ENCODE results near the gene OR52K1. TPM values are rescaled to one million over a fixed set of nuclear protein-coding genes. Genes with fewer than 3 reads are reported as not detected.

Gene OR52K1
- total RNA-seq = under 0.01 TPM in 1 of 2 replicates, not detected in the other

DNA sequence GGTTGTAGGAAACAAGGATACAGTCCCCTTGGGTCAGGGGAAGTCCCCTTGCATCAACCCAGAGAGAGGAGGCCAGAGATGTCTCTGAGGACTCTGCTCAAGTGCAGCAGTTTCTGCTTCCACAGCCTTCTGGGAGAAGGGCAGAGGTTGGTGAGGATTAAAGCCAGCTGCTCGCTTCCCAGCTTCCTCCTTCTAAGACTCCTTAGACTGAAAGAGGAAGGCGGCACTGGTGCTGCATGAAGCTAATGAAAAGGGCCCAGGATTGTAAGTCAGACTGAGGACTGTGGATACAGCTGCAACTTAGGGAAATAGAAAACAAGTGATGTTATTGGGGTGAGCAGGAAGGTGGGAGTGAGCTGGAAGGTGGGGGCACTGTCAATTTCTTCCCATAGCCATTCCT, at the start of gene OR52K1:
TSS of gene OR52K1 (plus strand) at position 202 of the 400 bp plus-strand sequence. CDS start 6,255 bp downstream, outside the sequence.

DNA sequence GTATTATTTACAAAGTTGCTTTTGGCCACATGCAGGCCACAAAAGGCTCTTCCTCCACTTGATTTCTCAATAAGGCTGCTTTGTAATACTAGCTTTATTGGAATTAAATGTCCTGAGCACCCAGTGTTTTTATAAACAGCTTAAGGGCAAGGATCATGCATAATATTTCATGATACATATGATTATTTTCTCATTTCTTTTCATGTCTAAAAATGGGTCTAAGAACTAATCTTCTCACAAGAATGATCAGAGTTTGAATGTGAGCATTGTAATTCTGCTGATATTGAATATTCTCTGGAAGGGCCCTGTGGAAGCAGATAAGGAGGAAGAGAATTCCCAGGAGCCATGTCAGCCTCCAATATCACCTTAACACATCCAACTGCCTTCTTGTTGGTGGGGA, 33.5 kb upstream of the OR52K1 start, which contains the start of gene OR52K2:
TSS of gene OR52K2 (plus strand) at position 301 of the 400 bp plus-strand sequence. CDS start at position 346, 45 bp downstream.

Other genes starting within 250 kb of the OR52K1 start
- not detected in 2 replicates for gene OR52B4, start 114.3 kb upstream of the OR52K1 start, total RNA-seq
- 14.1 and 17.5 TPM in 2 replicates for gene TRIM21, start 88.9 kb upstream of the OR52K1 start, total RNA-seq
- not detected in 2 replicates for gene OR52K2, start 33.4 kb upstream of the OR52K1 start, total RNA-seq
- not detected in 2 replicates for gene OR52M1, start 62.5 kb downstream of the OR52K1 start, total RNA-seq
- gene OR52I2, start 99.1 kb downstream of the OR52K1 start, total RNA-seq = not detected in 2 replicates
- gene OR52I1, start 111.4 kb downstream of the OR52K1 start, total RNA-seq = not detected in 2 replicates
- gene TRIM68, start 125.6 kb downstream of the OR52K1 start, total RNA-seq = 6.0 and 7.5 TPM in 2 replicates
- not detected in 2 replicates for gene OR51D1, start 154.8 kb downstream of the OR52K1 start, total RNA-seq
- 0.09 TPM in 1 of 2 replicates, not detected in the other for gene OR51E1, start 161.3 kb downstream of the OR52K1 start, total RNA-seq
- gene OR51E2, start 215.2 kb downstream of the OR52K1 start, total RNA-seq = 0.09 TPM in 1 of 2 replicates, not detected in the other
- not detected in 2 replicates for gene MMP26, start 222.1 kb downstream of the OR52K1 start, total RNA-seq

All from smooth muscle cell of bladder (primary cell).